H9 (cell line): ENCODE measurements around the gene C5orf46. TPM values are rescaled to one million over a fixed set of nuclear protein-coding genes. Genes with fewer than 3 reads are reported as not detected.
A peak's percentile ranks its signal among the peaks of the same experiment; 100 is the strongest.
"Not testable (repeated sequence)": the region's sequence is repeated elsewhere in the genome, so short reads cannot be mapped to it uniquely, and the experiment has no call there.

Experiments used
- DNase-seq: peaks from one replicate; pipeline ENCODE4 v3.0.0-alpha.2; 2017
- H2AFZ ChIP-seq: one replicate; pipeline ENCODE4 v1.6.1; 2013; ENCODE audit warnings: mild to moderate bottlenecking, low read length, control low read depth, moderate library complexity
- H2AK5ac ChIP-seq: 2 replicates; pipeline ENCODE4 v1.6.1; 2013; ENCODE audit warnings: low read length, control low read depth, mixed read lengths; ENCODE audit not compliant: insufficient read length
- H2BK120ac ChIP-seq: one replicate; pipeline ENCODE4 v1.6.1; 2013; ENCODE audit warnings: low read depth, mild to moderate bottlenecking, low read length, control low read depth, inconsistent platforms; ENCODE audit not compliant: poor library complexity, severe bottlenecking
- H2BK12ac ChIP-seq: 2 replicates; pipeline ENCODE4 v1.6.1; 2013; ENCODE audit warnings: low read length, control low read depth, mixed read lengths, low read depth; ENCODE audit not compliant: insufficient read length
- H2BK15ac ChIP-seq: 2 replicates; pipeline ENCODE4 v1.6.1; 2013; ENCODE audit warnings: low read depth, low read length, control low read depth
- H2BK20ac ChIP-seq: one replicate; pipeline ENCODE4 v1.6.1; 2013; ENCODE audit warnings: low read depth, mild to moderate bottlenecking, low read length, control low read depth, inconsistent platforms; ENCODE audit not compliant: poor library complexity, severe bottlenecking
- H2BK5ac ChIP-seq: 2 replicates; pipeline ENCODE4 v1.6.1; 2013; ENCODE audit warnings: low read length, control low read depth, mixed read lengths; ENCODE audit not compliant: insufficient read length
- H3K14ac ChIP-seq: 2 replicates; pipeline ENCODE4 v1.6.1; 2013; ENCODE audit warnings: low read length, control low read depth; ENCODE audit not compliant: insufficient read depth
- H3K18ac ChIP-seq: 2 replicates; pipeline ENCODE4 v1.6.1; 2013; ENCODE audit warnings: low read depth, mild to moderate bottlenecking, mixed read lengths, low read length, control low read depth; ENCODE audit not compliant: insufficient read length
- H3K23ac ChIP-seq: 2 replicates; pipeline ENCODE4 v1.6.1; 2013; ENCODE audit warnings: low read length, control low read depth, mixed read lengths, low read depth; ENCODE audit not compliant: insufficient read length
- H3K23me2 ChIP-seq: 2 replicates; pipeline ENCODE4 v1.6.1; 2013; ENCODE audit warnings: low read depth, mild to moderate bottlenecking, mixed read lengths, low read length, control low read depth; ENCODE audit not compliant: insufficient read length, poor library complexity, severe bottlenecking
- H3K27ac ChIP-seq: 2 replicates; pipeline ENCODE4 v1.5.1; 2013; ENCODE audit warnings: low read length, control low read depth, mixed read lengths, low read depth; ENCODE audit not compliant: insufficient read length
- H3K27me3 ChIP-seq: 2 replicates; pipeline ENCODE4 v1.6.1; 2013; ENCODE audit warnings: low read length, control low read depth, inconsistent platforms; ENCODE audit not compliant: insufficient read depth
- H3K4ac ChIP-seq: 2 replicates; pipeline ENCODE4 v1.6.1; 2013; ENCODE audit warnings: low read depth, mild to moderate bottlenecking, control low read depth, inconsistent platforms, low read length, moderate library complexity
- H3K4me1 ChIP-seq: 2 replicates; pipeline ENCODE4 v1.6.1; 2013; ENCODE audit warnings: low read length, control low read depth, inconsistent platforms; ENCODE audit not compliant: insufficient read depth
- H3K4me2 ChIP-seq: 2 replicates; pipeline ENCODE4 v1.6.1; 2013; ENCODE audit warnings: low read length, control low read depth, mixed read lengths; ENCODE audit not compliant: insufficient read length, insufficient read depth
- H3K56ac ChIP-seq: 2 replicates; pipeline ENCODE4 v1.6.1; 2013; ENCODE audit warnings: low read depth, mild to moderate bottlenecking, mixed read lengths, low read length, control low read depth; ENCODE audit not compliant: insufficient read length
- H3K79me1 ChIP-seq: 2 replicates; pipeline ENCODE4 v1.6.1; 2013; ENCODE audit warnings: low read depth, mild to moderate bottlenecking, moderate library complexity, low read length, control low read depth, inconsistent platforms; ENCODE audit not compliant: insufficient read depth, poor library complexity, severe bottlenecking
- H3K79me2 ChIP-seq: 2 replicates; pipeline ENCODE4 v1.6.1; 2013; ENCODE audit warnings: low read length, control low read depth, inconsistent platforms; ENCODE audit not compliant: insufficient read depth
- H3K9ac ChIP-seq: 2 replicates; pipeline ENCODE4 v1.6.1; 2013; ENCODE audit warnings: low read length, control low read depth, mixed read lengths; ENCODE audit not compliant: insufficient read length; ENCODE audit errors: extremely low read depth
- H3K9me3 ChIP-seq: one replicate; pipeline ENCODE4 v1.6.1; 2013; ENCODE audit warnings: low read depth, low read length, inconsistent platforms; ENCODE audit not compliant: control insufficient read depth
- H3T11ph ChIP-seq: one replicate; pipeline ENCODE4 v1.6.1; 2013; ENCODE audit warnings: mild to moderate bottlenecking, low read length, control low read depth, inconsistent platforms
- H4K20me1 ChIP-seq: one replicate; pipeline ENCODE4 v1.6.1; 2013; ENCODE audit not compliant: control insufficient read depth, insufficient read length, insufficient read depth
- H4K5ac ChIP-seq: 2 replicates; pipeline ENCODE4 v1.6.1; 2013; ENCODE audit warnings: low read depth, mild to moderate bottlenecking, mixed read lengths, low read length, control low read depth; ENCODE audit not compliant: insufficient read length
- H4K8ac ChIP-seq: replicated peaks from 2 replicates; pipeline ENCODE4 v1.6.1; 2013; ENCODE audit warnings: low read length, control low read depth, mixed read lengths, low read depth; ENCODE audit not compliant: insufficient read length
- H4K91ac ChIP-seq: 2 replicates; pipeline ENCODE4 v1.6.1; 2013; ENCODE audit warnings: low read depth, mild to moderate bottlenecking, moderate library complexity, mixed read lengths, low read length, control low read depth; ENCODE audit not compliant: insufficient read length
- H3K27ac Mint-ChIP-seq, 3 experiments: 2 replicates in 2 of 3; 3 replicates in 1 of 3; pipeline ENCODE4 v1.8.0; 2020 to 2021; ENCODE audit warnings: mixed read lengths in 3 of 3, mild to moderate bottlenecking in 1 of 3, moderate library complexity in 1 of 3
- H3K27me3 Mint-ChIP-seq: 2 replicates; pipeline ENCODE4 v1.8.0; 2021; ENCODE audit warnings: low read depth, mild to moderate bottlenecking, moderate library complexity, mixed read lengths
- H3K36me3 Mint-ChIP-seq, 3 experiments: 2 replicates in 2 of 3; 3 replicates in 1 of 3; pipeline ENCODE4 v1.8.0; 2020 to 2021; ENCODE audit warnings: low read depth in 3 of 3, mixed read lengths in 3 of 3; ENCODE audit not compliant: insufficient read depth in 1 of 3
- H3K4me1 Mint-ChIP-seq, 2 experiments: 2 replicates each; pipeline ENCODE4 v1.8.0; 2020; ENCODE audit warnings: mixed read lengths in 2 of 2
- H3K4me3 Mint-ChIP-seq, 2 experiments: 2 replicates in 1 of 2; 3 replicates in 1 of 2; pipeline ENCODE4 v1.8.0; 2020 to 2021; ENCODE audit warnings: mild to moderate bottlenecking in 2 of 2, mixed read lengths in 2 of 2, moderate library complexity in 1 of 2
- H3K9me3 Mint-ChIP-seq, 2 experiments: 2 replicates in 1 of 2; 3 replicates in 1 of 2; pipeline ENCODE4 v1.8.0; 2020; ENCODE audit warnings: mild to moderate bottlenecking in 2 of 2, mixed read lengths in 2 of 2, moderate library complexity in 1 of 2
- WGBS: extraction: QIAGEN DNeasy Blood & Tissue Kit; methylation state at CpG from one replicate; pipeline ENCODE4 v1.1.7; 2013; ENCODE audit warnings: missing lambda C conversion rate, low lambda C conversion rate, mixed read lengths; ENCODE audit not compliant: insufficient read length; ENCODE audit errors: extremely low coverage; 5-methylcytosine and 5-hydroxymethylcytosine counted together
- total RNA-seq: library from RNA; stranded (reverse); gene quantifications from 2 replicates; pipeline ENCODE4 v1.2.1, GENCODE V29; 2021

The C5orf46 gene
- total RNA-seq, 1 experiment from 2014 or later: not detected

GRCh38 chr5:147869892-147870291, 36.4 kb downstream of the C5orf46 start:
- peaks cover 13% of the 10 kb centered on the region; the same call in 1 of the 2 replicates for H3K79me2 ChIP-seq
- H3T11ph ChIP-seq, H3K27me3 Mint-ChIP-seq, H2BK15ac ChIP-seq, DNase-seq, H3K4me1 ChIP-seq, H3K9me3 ChIP-seq, H2BK120ac ChIP-seq, H3K23ac ChIP-seq, H4K5ac ChIP-seq, H2AK5ac ChIP-seq, H4K8ac ChIP-seq, H3K9me3 Mint-ChIP-seq, H3K79me1 ChIP-seq, H3K18ac ChIP-seq, H3K27me3 ChIP-seq, H4K20me1 ChIP-seq, H3K4ac ChIP-seq, H2BK12ac ChIP-seq, H3K14ac ChIP-seq, H2AFZ ChIP-seq, H2BK20ac ChIP-seq, H3K56ac ChIP-seq, H4K91ac ChIP-seq, H3K23me2 ChIP-seq, H2BK5ac ChIP-seq: not testable (repeated sequence)
- peak overlapping the region; percentile 61 for H3K4me2 ChIP-seq
- peaks cover 12 to 82% (median 35%) of the 10 kb centered on the region in 3 experiments for H3K36me3 Mint-ChIP-seq
- H3K4me3 Mint-ChIP-seq: peak overlapping the region; percentile 66 to 92
- H3K27ac ChIP-seq: peak overlapping the region; percentile 98
- no CpG with 5 or more reads among the region's 6 CpGs for WGBS
- peaks cover 65 to 81% of the 10 kb centered on the region in 2 experiments for H3K4me1 Mint-ChIP-seq
- peak overlapping the region; percentile 41 for H3K9ac ChIP-seq
- H3K27ac Mint-ChIP-seq: peak overlapping the region; percentile 97 to 99 (median 98)
